Left lung (tissue), 10 donors: ENCODE results near the gene HCK. TPM values are rescaled to one million over a fixed set of nuclear protein-coding genes. Genes with fewer than 3 reads are reported as not detected.
"Not testable (repeated sequence)": the region's sequence is repeated elsewhere in the genome, so short reads cannot be mapped to it uniquely, and the experiment has no call there.

Source experiments
- ATAC-seq: fragments of 200-7000 bp; cut with Tn5 transposase; one replicate; pipeline ENCODE4 v1.9.1; 2020; ENCODE audit warnings: moderate library complexity
- DNase-seq, 4 donors: peaks; one replicate each; pipeline ENCODE4 v3.0.0-alpha.2; 2013 to 2020
- H3K27ac ChIP-seq, 2 donors: fragments of 200-600 bp; sonication (generic) in 1 of 2; one replicate each; pipeline versions ENCODE4 v1.5.0 to v1.8.0; 2020 to 2021
- H3K27me3 ChIP-seq, 2 donors: fragments of 200-600 bp; sonication (generic) in 1 of 2; one replicate each; pipeline versions ENCODE4 v1.5.0 to v1.8.0; 2020 to 2021
- H3K36me3 ChIP-seq, 2 donors: fragments of 200-600 bp; sonication (generic) in 1 of 2; one replicate each; pipeline versions ENCODE4 v1.5.0 to v1.8.0; 2020 to 2021
- H3K4me1 ChIP-seq, 2 donors: fragments of 200-600 bp; one replicate each; pipeline ENCODE4 v1.8.0; 2021
- H3K4me3 ChIP-seq, 2 donors: fragments of 200-600 bp; sonication (generic) in 1 of 2; one replicate each; pipeline versions ENCODE4 v1.5.0 to v1.8.0; 2020 to 2021; ENCODE audit warnings: mild to moderate bottlenecking in 1 of 2
- H3K9me3 ChIP-seq, 2 donors: fragments of 200-600 bp; sonication (generic) in 1 of 2; one replicate each; pipeline versions ENCODE4 v1.5.0 to v1.8.0; 2020 to 2021
- CTCF ChIP-seq, 2 donors: fragments of 200-600 bp; sonication (generic) in 1 of 2; IDR thresholded peaks; one replicate each; pipeline versions ENCODE4 v1.5.0 to v1.8.0; 2021; ENCODE audit warnings: antibody characterized with exemption in 2 of 2
- intact Hi-C, 2 donors: fragments of 100-400 bp; cut with DNase I; formaldehyde crosslinking; loops; one replicate each; pipeline versions ENCODE4 v1.11.2 to v1.14.2; 2022
- polyA plus RNA-seq, 6 donors: library from polyadenylated mRNA; unstranded; fragments of 120-200 nt; gene quantifications; one replicate each; pipeline ENCODE4 v1.2.1, GENCODE V29; 2013; ENCODE audit not compliant: insufficient read length in 6 of 6
- total RNA-seq, 2 donors: library from RNA; stranded (reverse); fragmentation: NEBNext Ultra II Directional; extraction: Animal tissue kit (Norgen Biotek cat#: 25700); gene quantifications; one replicate each; pipeline ENCODE4 v1.2.1, GENCODE V29; 2021
- donor health status: DM: no; HTN: yes; CAD: no.
- donor health status: DM: no; HTN: no; CAD: no.

HCK gene
- total and polyA plus RNA-seq, 8 donors = 3.0 to 110 (median 5.0) TPM

- Histone ChIP-seq H3K27me3 (no peaks in the 10 kb centered on the region), H3K4me3 (no peak overlapping the region), H3K9me3 (no peaks in the 10 kb centered on the region), H3K27ac (no peak overlapping the region), H3K36me3 (peaks cover 0 to 6% of the 10 kb centered on the region in 2 donors), H3K4me1 (peaks cover 9 to 73% of the 10 kb centered on the region in 2 donors)
- TF ChIP-seq CTCF (IDR thresholded peaks at IDR 0.05) = no peak
- intact Hi-C loops = no loop called here
- ATAC-seq = no peak
- DNase-seq = no peak
Observed at GRCh38 chr20:32115211-32115767, 63.2 kb downstream of the HCK start.

- H3K27me3 ChIP-seq = no peaks in the 10 kb centered on the region
- H3K4me1 ChIP-seq = peaks cover under 1 to 68% of the 10 kb centered on the region in 2 donors
- peaks cover 0 to 6% of the 10 kb centered on the region in 2 donors for H3K36me3 ChIP-seq
- H3K4me3 ChIP-seq = no peak overlapping the region
- ATAC-seq (no peak), DNase-seq (no peak)
- H3K9me3 ChIP-seq = no peaks in the 10 kb centered on the region
- intact Hi-C loops = no loop called here
- TF ChIP-seq CTCF (IDR thresholded peaks at IDR 0.05) = no peak
- no peak overlapping the region for H3K27ac ChIP-seq
Observed at GRCh38 chr20:32116079-32116521, 64.1 kb downstream of the HCK start.

GRCh38 chr20:32116796-32117195 is 64.8 kb downstream of the HCK start:
- H3K36me3 ChIP-seq, H3K4me3 ChIP-seq, H3K27ac ChIP-seq, ATAC-seq, H3K27me3 ChIP-seq, H3K9me3 ChIP-seq, intact Hi-C loops, DNase-seq: not testable (repeated sequence)
- peaks cover 0 to 61% of the 10 kb centered on the region in 2 donors for H3K4me1 ChIP-seq

- H3K36me3 ChIP-seq, H3K27ac ChIP-seq, intact Hi-C loops, H3K27me3 ChIP-seq, H3K9me3 ChIP-seq, DNase-seq, H3K4me3 ChIP-seq, ATAC-seq: not testable (repeated sequence)
- H3K4me1 ChIP-seq = peaks cover 0 to 44% of the 10 kb centered on the region in 2 donors
Observed at GRCh38 chr20:32118427-32118826, 66.4 kb downstream of the HCK start.

GRCh38 chr20:32119734-32120133 is 67.7 kb downstream of the HCK start:
- H3K9me3 ChIP-seq = no peaks in the 10 kb centered on the region
- H3K27ac ChIP-seq = no peak overlapping the region
- DNase-seq = no peak
- no peak overlapping the region for H3K4me3 ChIP-seq
- H3K36me3 ChIP-seq = peaks cover 0 to 8% of the 10 kb centered on the region in 2 donors
- no peak for TF ChIP-seq CTCF (IDR thresholded peaks at IDR 0.05)
- no peak for ATAC-seq
- peaks cover 0 to 32% of the 10 kb centered on the region in 2 donors for H3K4me1 ChIP-seq
- no peaks in the 10 kb centered on the region for H3K27me3 ChIP-seq
- intact Hi-C loops = no loop called here

- H3K27me3 ChIP-seq, DNase-seq, ATAC-seq, H3K27ac ChIP-seq, H3K36me3 ChIP-seq, H3K9me3 ChIP-seq, intact Hi-C loops, H3K4me3 ChIP-seq: not testable (repeated sequence)
- peaks cover 0 to 12% of the 10 kb centered on the region in 2 donors for H3K4me1 ChIP-seq
Observed at GRCh38 chr20:32121908-32122307, 69.9 kb downstream of the HCK start.

GRCh38 chr20:32123088-32123487 is 71.0 kb downstream of the HCK start:
- no peak for ATAC-seq
- H3K27me3 ChIP-seq = no peaks in the 10 kb centered on the region
- no peak for DNase-seq
- no peaks in the 10 kb centered on the region for H3K9me3 ChIP-seq
- no peak for TF ChIP-seq CTCF (IDR thresholded peaks at IDR 0.05)
- intact Hi-C loops = no loop called here
- peaks cover 0 to 3% of the 10 kb centered on the region in 2 donors for H3K4me1 ChIP-seq
- peaks cover 0 to 13% of the 10 kb centered on the region in 2 donors for H3K36me3 ChIP-seq
- no peak overlapping the region for H3K27ac ChIP-seq
- H3K4me3 ChIP-seq = no peak overlapping the region
